HG03460 (cell line): ENCODE data around the gene STX16.

ENCODE experiments used
- ATAC-seq: cut with Tn5 transposase; IDR thresholded peaks from one replicate; pipeline ENCODE4 v1.9.1; 2021; ENCODE audit not compliant: unreplicated experiment

Gene STX16

GRCh38 chr20:58696411-58696961 is 45.4 kb downstream of the STX16 start:
- ATAC-seq = no peak

GRCh38 chr20:58697201-58697866 is 46.3 kb downstream of the STX16 start:
- ATAC-seq = no peak

- no peak for ATAC-seq
Measured at GRCh38 chr20:58697867-58698703, 47.0 kb downstream of the STX16 start.

GRCh38 chr20:58698741-58699622 is 47.9 kb downstream of the STX16 start:
- no peak for ATAC-seq

GRCh38 chr20:58699623-58700107 is 48.6 kb downstream of the STX16 start:
- no peak for ATAC-seq

- no peak for ATAC-seq
Measured at GRCh38 chr20:58700121-58700821, 49.2 kb downstream of the STX16 start.

- ATAC-seq = no peak
Measured at GRCh38 chr20:58700823-58701222, 49.7 kb downstream of the STX16 start.

GRCh38 chr20:58701431-58702160 is 50.5 kb downstream of the STX16 start:
- ATAC-seq = no peak

GRCh38 chr20:58702161-58702510 is 51.1 kb downstream of the STX16 start:
- no peak for ATAC-seq

GRCh38 chr20:58702859-58703648 is 52.0 kb downstream of the STX16 start:
- no peak for ATAC-seq

- no peak for ATAC-seq
Measured at GRCh38 chr20:58703765-58704371, 52.8 kb downstream of the STX16 start.

GRCh38 chr20:58705208-58705926 is 54.3 kb downstream of the STX16 start:
- no peak for ATAC-seq

- ATAC-seq = no peak
Measured at GRCh38 chr20:58706150-58706892, 55.2 kb downstream of the STX16 start.

GRCh38 chr20:58706975-58707681 is 56.0 kb downstream of the STX16 start:
- no peak for ATAC-seq

GRCh38 chr20:58707770-58708169 is 56.7 kb downstream of the STX16 start:
- ATAC-seq = no peak

- ATAC-seq = no peak
Measured at GRCh38 chr20:58708246-58708931, 57.3 kb downstream of the STX16 start.
